GM18868 (cell line): ENCODE measurements around the gene KCNE1.
A peak's percentile ranks its signal among the peaks of the same experiment; 100 is the strongest.
"Not testable (repeated sequence)": the region's sequence is repeated elsewhere in the genome, so short reads cannot be mapped to it uniquely, and the experiment has no call there.

Source experiments
- ATAC-seq: cut with Tn5 transposase; IDR thresholded peaks from one replicate; pipeline ENCODE4 v1.9.1; 2021; ENCODE audit warnings: mild to moderate bottlenecking, moderate library complexity; ENCODE audit not compliant: unreplicated experiment

The KCNE1 gene

GRCh38 chr21:34511787-34512455 is at the start of gene KCNE1:
TSS of gene KCNE1 (minus strand) at chr21:34512210. CDS start at chr21:34449634, 62,576 bp downstream.
- no peak for ATAC-seq

- ATAC-seq: no peak
Measured at GRCh38 chr21:34561806-34562205, 49.8 kb upstream of the KCNE1 start.

GRCh38 chr21:34560609-34561008 is 48.6 kb upstream of the KCNE1 start:
- ATAC-seq: no peak

GRCh38 chr21:34560021-34560420 is 48.0 kb upstream of the KCNE1 start:
- ATAC-seq: no peak

- ATAC-seq: no peak
Measured at GRCh38 chr21:34559089-34559631, 47.1 kb upstream of the KCNE1 start.

- ATAC-seq: no peak
Measured at GRCh38 chr21:34558166-34558565, 46.2 kb upstream of the KCNE1 start.

GRCh38 chr21:34557261-34557660 is 45.3 kb upstream of the KCNE1 start:
- ATAC-seq: no peak

GRCh38 chr21:34554670-34555069 is 42.7 kb upstream of the KCNE1 start:
- ATAC-seq: not testable (repeated sequence)

GRCh38 chr21:34554227-34554626 is 42.2 kb upstream of the KCNE1 start:
- no peak for ATAC-seq

GRCh38 chr21:34553151-34553952 is 41.3 kb upstream of the KCNE1 start:
- no peak for ATAC-seq

- no peak for ATAC-seq
Measured at GRCh38 chr21:34552360-34553098, 40.5 kb upstream of the KCNE1 start.

- ATAC-seq: no peak
Measured at GRCh38 chr21:34550182-34550799, 38.3 kb upstream of the KCNE1 start.

GRCh38 chr21:34548781-34549376 is 36.9 kb upstream of the KCNE1 start:
- ATAC-seq: no peak

GRCh38 chr21:34546542-34546941 is 34.5 kb upstream of the KCNE1 start:
- no peak for ATAC-seq

- peak; percentile 89 for ATAC-seq
Measured at GRCh38 chr21:34545079-34545884, 33.3 kb upstream of the KCNE1 start.

GRCh38 chr21:34544032-34544496 is 32.1 kb upstream of the KCNE1 start:
- ATAC-seq: no peak

GRCh38 chr21:34543017-34543416 is 31.0 kb upstream of the KCNE1 start:
- no peak for ATAC-seq

- no peak for ATAC-seq
Measured at GRCh38 chr21:34540206-34540605, 28.2 kb upstream of the KCNE1 start.

GRCh38 chr21:34537838-34538237 is 25.8 kb upstream of the KCNE1 start:
- ATAC-seq: no peak

- no peak for ATAC-seq
Measured at GRCh38 chr21:34536820-34537219, 24.8 kb upstream of the KCNE1 start.
